ENCODE measurements around the gene B3GNT8. TPM values are rescaled to one million over a fixed set of nuclear protein-coding genes. Genes with fewer than 3 reads are reported as not detected.
"Not testable (repeated sequence)": the region's sequence is repeated elsewhere in the genome, so short reads cannot be mapped to it uniquely, and the experiment has no call there.

The B3GNT8 gene
- total RNA-seq, 1 donor from 2014 or later, result 1.9 TPM

GRCh38 chr19:41395355-41395754, 31.8 kb downstream of the B3GNT8 start:
- no peak for DNase-seq (ENCODE audit: low read depth in 2 of 2)

GRCh38 chr19:41392775-41393174, 34.4 kb downstream of the B3GNT8 start:
- DNase-seq (ENCODE audit: low read depth in 2 of 2), result no peak

DNA sequence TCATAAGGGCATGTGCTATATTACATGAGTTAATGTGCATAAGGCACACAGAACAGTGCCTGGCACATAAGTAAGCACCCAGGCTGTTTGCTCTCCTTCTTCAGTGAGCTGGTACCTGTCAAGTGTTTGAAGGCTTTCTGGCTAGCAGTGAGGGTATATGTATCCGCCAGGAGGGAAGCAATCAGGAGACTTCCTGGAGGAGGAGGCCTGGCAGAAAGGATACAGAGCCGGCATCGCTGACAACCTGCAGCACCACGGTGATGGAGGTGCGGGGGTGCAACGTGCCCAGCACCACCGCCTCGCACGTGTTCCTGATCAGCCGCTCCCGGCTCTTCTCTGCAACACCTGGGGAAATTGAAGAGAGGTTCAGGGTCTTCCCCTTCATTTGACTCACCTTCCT, 35.6 kb downstream of the B3GNT8 start:
- DNase-seq (ENCODE audit: low read depth in 2 of 2), result no peak

GRCh38 chr19:41386442-41386841, 40.7 kb downstream of the B3GNT8 start:
- DNase-seq (ENCODE audit: low read depth in 2 of 2), result no peak

DNA sequence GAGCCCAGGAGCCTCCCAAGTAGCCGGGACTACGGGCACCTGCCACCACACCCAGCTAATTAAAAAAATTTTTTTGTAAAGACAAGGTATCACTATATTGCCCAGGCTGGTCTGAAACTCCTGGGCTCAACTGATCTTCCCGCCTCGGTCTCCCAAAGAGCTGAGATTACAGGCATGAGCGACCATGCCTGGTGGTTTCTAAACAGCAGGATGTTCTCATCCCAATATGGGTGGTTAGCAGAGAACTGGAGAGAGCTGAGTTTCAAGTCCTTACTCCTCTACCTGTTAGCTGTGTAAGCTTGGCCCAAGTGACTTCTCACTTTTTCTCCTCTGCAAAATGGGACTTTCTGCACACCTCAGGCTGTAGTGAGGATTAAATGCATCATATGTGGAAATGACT, 42.8 kb downstream of the B3GNT8 start:
- no peak for DNase-seq (ENCODE audit: low read depth in 2 of 2)

DNA sequence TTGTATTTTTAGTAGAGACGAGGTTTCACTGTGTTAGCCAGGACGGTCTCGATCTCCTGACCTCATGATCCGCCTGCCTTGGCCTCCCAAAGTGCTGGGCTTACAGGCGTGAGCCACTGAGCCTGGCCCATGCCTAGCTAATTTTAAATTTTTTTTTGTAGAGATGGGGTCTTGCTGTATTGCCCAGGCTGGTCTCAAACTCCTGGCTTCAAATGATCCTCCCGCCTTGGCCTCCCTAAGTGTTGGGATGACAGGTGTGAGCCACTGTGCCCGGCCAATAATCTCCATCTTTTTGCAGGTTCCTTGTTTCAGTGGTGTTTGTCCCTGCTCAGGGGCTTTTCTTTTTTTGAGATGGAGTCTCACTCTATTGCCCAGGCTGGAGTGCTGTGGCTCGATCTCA, 45.6 kb downstream of the B3GNT8 start:
- DNase-seq (ENCODE audit: low read depth in 2 of 2), result not testable (repeated sequence)

GRCh38 chr19:41377977-41378709, 49.0 kb downstream of the B3GNT8 start:
- DNase-seq (ENCODE audit: low read depth in 2 of 2), result no peak

DNA sequence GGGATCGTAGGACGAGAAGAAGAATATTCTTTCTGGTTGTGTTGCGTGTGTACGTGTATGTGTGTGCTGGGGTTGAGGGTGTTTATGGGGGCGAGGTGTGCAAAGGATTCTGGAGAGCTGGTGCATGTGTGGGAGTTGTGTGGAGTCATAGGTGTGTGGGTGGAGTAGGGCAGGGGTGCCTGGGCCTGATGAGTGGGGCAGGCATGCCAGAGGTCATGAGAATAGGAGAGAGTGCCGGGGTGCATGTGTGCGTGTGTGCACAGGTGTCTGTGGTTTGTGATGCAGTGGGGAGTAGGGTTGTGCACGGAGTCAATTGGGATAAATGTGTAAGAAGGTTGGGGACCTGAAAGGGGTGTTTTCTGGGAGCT, 50.2 kb downstream of the B3GNT8 start:
- DNase-seq (ENCODE audit: low read depth in 2 of 2), result no peak

GRCh38 chr19:41376241-41376997, 50.8 kb downstream of the B3GNT8 start, which contains the start of gene TMEM91:
Gene TMEM91, plus strand, starts transcription at chr19:41376533. Its CDS starts 1,777 bp downstream, at chr19:41378310.
- DNase-seq (ENCODE audit: low read depth in 2 of 2), result peak in 1 of 2 donors; percentile 18

Other genes starting within 250 kb of the B3GNT8 start
- 0.38 and 0.39 TPM in 2 replicates for gene CYP2S1, start 234.2 kb downstream of the B3GNT8 start, total RNA-seq
- gene AXL, start 208.2 kb downstream of the B3GNT8 start, total RNA-seq, result 5.8 and 24.9 TPM in 2 replicates
- 49.6 and 64.0 TPM in 2 replicates for gene HNRNPUL1, start 163.0 kb downstream of the B3GNT8 start, total RNA-seq
- gene CCDC97, start 117.2 kb downstream of the B3GNT8 start, total RNA-seq, result 4.5 and 7.7 TPM in 2 replicates
- 20.8 and 67.1 TPM in 2 replicates for gene TGFB1, start 73.5 kb downstream of the B3GNT8 start, total RNA-seq
- 5.9 and 6.7 TPM in 2 replicates for gene B9D2, start 63.2 kb downstream of the B3GNT8 start, total RNA-seq
- 2.5 and 3.9 TPM in 2 replicates for gene TMEM91, start 50.8 kb downstream of the B3GNT8 start, total RNA-seq
- gene EXOSC5, start 30.0 kb downstream of the B3GNT8 start, total RNA-seq, result 13.8 and 15.7 TPM in 2 replicates
- 35.8 and 49.2 TPM in 2 replicates for gene BCKDHA, start 29.6 kb downstream of the B3GNT8 start, total RNA-seq
- gene DMAC2, start 12.5 kb upstream of the B3GNT8 start, total RNA-seq, result 36.7 and 41.6 TPM in 2 replicates
- gene ERICH4, start 15.8 kb upstream of the B3GNT8 start, total RNA-seq, result not detected in 2 replicates
- 10.8 and 17.7 TPM in 2 replicates for gene CEACAM21, start 148.8 kb upstream of the B3GNT8 start, total RNA-seq
- not detected in 2 replicates for gene CEACAM4, start 199.7 kb upstream of the B3GNT8 start, total RNA-seq